Skeletal muscle tissue (tissue), 4 donors: ENCODE results near the gene BOC. TPM values are rescaled to one million over a fixed set of nuclear protein-coding genes. Genes with fewer than 3 reads are reported as not detected.

Source experiments
- H3K27ac ChIP-seq: one replicate; pipeline ENCODE4 v1.7.0; 2013; ENCODE audit warnings: mild to moderate bottlenecking, low read depth, low read length, inconsistent platforms
- H3K27me3 ChIP-seq, 3 donors: one replicate each; pipeline ENCODE4 v1.7.0; 2013; ENCODE audit warnings: low read length in 3 of 3; ENCODE audit not compliant: control insufficient read depth in 3 of 3, insufficient read depth in 3 of 3
- H3K36me3 ChIP-seq, 3 donors: one replicate each; pipeline ENCODE4 v1.7.0; 2013; ENCODE audit warnings: low read length in 3 of 3; ENCODE audit not compliant: control insufficient read depth in 3 of 3, insufficient read depth in 3 of 3
- H3K4me1 ChIP-seq, 3 donors: one replicate each; pipeline ENCODE4 v1.7.0; 2013; ENCODE audit warnings: low read length in 3 of 3, mild to moderate bottlenecking in 3 of 3; ENCODE audit not compliant: control insufficient read depth in 3 of 3, insufficient read depth in 3 of 3
- H3K4me3 ChIP-seq, 3 donors: one replicate each; pipeline ENCODE4 v1.7.0; 2013; ENCODE audit warnings: low read length in 3 of 3
- H3K9ac ChIP-seq, 3 donors: one replicate each; pipeline ENCODE4 v1.7.0; 2013; ENCODE audit warnings: low read length in 3 of 3, mild to moderate bottlenecking in 3 of 3, moderate library complexity in 2 of 3, low read depth in 1 of 3
- H3K9me3 ChIP-seq, 3 donors: one replicate each; pipeline ENCODE4 v1.7.0; 2013; ENCODE audit warnings: low read length in 3 of 3; ENCODE audit not compliant: control insufficient read depth in 3 of 3
- total RNA-seq: library from RNA; depleted of rRNA; stranded (reverse); fragments of >200 nt; gene quantifications from one replicate; pipeline ENCODE4 v1.2.3, GENCODE V29; 2014
- donor health status: Osteomylitis.

Gene BOC
- total RNA-seq, 1 donor from 2014 or later = 28.7 TPM

GRCh38 chr3:113193288-113193687, 18.1 kb upstream of the BOC start:
- peak overlapping the region in 1 of 3 donors; percentile 40 for H3K9ac ChIP-seq
- no peak overlapping the region for H3K27ac ChIP-seq
- H3K4me3 ChIP-seq = no peak overlapping the region
- peaks cover 0 to 6% (median 3%) of the 10 kb centered on the region in 3 donors for H3K4me1 ChIP-seq
- H3K27me3 ChIP-seq = no peaks in the 10 kb centered on the region
- H3K36me3 ChIP-seq = no peaks in the 10 kb centered on the region
- H3K9me3 ChIP-seq = peaks cover 0 to under 1% (median 0%) of the 10 kb centered on the region in 3 donors

DNA sequence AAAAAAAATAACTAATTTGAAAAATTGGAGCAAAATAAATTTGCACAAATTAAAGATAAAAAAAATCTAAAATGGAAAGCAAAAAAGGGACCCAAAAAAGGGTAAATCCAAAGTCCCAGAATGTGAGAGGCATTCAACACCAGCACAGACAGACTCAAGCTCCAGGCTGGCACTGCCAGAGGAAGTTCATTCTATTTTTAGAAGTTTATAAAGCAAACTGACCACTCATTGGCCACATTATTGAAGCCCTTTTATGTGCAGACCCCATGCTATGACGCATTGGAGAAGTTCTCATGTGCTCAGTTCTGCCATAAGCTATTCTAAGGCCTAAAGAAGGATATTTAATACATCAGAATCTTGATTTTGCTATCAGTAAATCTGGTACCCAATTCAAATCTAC, 17.6 kb upstream of the BOC start:
- no peaks in the 10 kb centered on the region for H3K27me3 ChIP-seq
- no peaks in the 10 kb centered on the region for H3K36me3 ChIP-seq
- H3K4me3 ChIP-seq = no peak overlapping the region
- peaks cover 0 to 6% (median 3%) of the 10 kb centered on the region in 3 donors for H3K4me1 ChIP-seq
- H3K9ac ChIP-seq = no peak overlapping the region
- no peak overlapping the region for H3K27ac ChIP-seq
- no peaks in the 10 kb centered on the region for H3K9me3 ChIP-seq

DNA sequence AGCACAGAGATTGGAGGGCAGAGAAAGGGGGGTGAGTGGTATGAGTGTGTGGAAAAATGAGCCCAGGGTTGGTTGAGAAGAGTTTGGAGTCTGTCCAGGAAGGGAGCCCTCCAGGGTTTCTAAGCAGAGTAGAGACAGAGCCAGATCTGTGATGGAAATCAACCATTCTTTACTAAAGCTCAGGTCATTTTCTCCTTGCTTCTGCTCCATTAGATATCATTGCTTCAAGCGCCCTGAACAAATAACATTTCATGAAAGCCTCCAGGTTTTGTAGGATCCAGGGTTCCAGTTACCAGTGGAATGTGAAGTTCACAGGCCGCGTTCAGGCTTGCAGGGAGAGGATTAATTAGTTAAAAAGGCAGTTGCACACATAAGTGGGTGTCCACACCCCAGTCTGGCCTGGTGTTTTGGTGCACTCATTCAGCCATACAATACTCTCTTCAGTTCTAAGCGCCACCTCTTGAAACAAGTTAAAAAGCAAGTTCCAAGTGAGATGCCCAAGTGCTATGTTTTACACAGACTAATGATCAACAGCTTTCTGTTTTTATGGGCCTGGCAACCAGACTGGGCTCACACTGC, 16.4 kb upstream of the BOC start:
- Histone ChIP-seq H3K36me3 (no peaks in the 10 kb centered on the region), H3K27ac (no peak overlapping the region), H3K4me3 (no peak overlapping the region), H3K27me3 (no peaks in the 10 kb centered on the region), H3K9ac (no peak overlapping the region), H3K9me3 (no peaks in the 10 kb centered on the region), H3K4me1 (peaks cover 0 to 6% (median 3%) of the 10 kb centered on the region in 3 donors)

DNA sequence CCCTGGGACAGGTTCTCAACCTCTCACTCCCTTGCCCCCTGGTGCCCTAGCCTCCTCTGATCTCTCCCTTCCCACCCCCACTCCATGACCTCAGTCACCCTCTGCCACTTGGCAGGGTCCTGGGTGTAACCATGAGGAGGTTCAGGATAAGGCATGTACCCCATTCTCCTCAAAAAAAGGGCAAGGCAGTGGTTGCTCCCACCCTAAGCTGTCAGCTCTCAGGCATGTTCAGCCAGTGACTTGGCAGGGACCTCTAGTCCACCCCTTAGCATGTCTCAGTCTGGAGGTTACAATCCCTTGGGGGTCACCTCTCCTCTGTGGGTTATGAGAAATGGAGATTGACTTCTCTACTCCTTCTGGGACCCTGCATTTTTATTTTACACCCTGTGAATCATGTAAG, 11.0 kb upstream of the BOC start:
- no peak overlapping the region for H3K9ac ChIP-seq
- no peaks in the 10 kb centered on the region for H3K4me1 ChIP-seq
- no peaks in the 10 kb centered on the region for H3K9me3 ChIP-seq
- H3K36me3 ChIP-seq = no peaks in the 10 kb centered on the region
- no peak overlapping the region for H3K27ac ChIP-seq
- no peaks in the 10 kb centered on the region for H3K27me3 ChIP-seq
- no peak overlapping the region for H3K4me3 ChIP-seq

- H3K9me3 ChIP-seq = no peaks in the 10 kb centered on the region
- H3K4me3 ChIP-seq = no peak overlapping the region
- no peak overlapping the region for H3K9ac ChIP-seq
- H3K36me3 ChIP-seq = no peaks in the 10 kb centered on the region
- H3K27ac ChIP-seq = no peak overlapping the region
- H3K4me1 ChIP-seq = no peaks in the 10 kb centered on the region
- no peaks in the 10 kb centered on the region for H3K27me3 ChIP-seq
Measured at GRCh38 chr3:113200946-113201345, 10.4 kb upstream of the BOC start.

- no peak overlapping the region for H3K4me3 ChIP-seq
- no peak overlapping the region for H3K9ac ChIP-seq
- H3K27me3 ChIP-seq = no peaks in the 10 kb centered on the region
- H3K4me1 ChIP-seq = no peaks in the 10 kb centered on the region
- no peak overlapping the region for H3K27ac ChIP-seq
- no peaks in the 10 kb centered on the region for H3K9me3 ChIP-seq
- H3K36me3 ChIP-seq = no peaks in the 10 kb centered on the region
Measured at GRCh38 chr3:113204371-113204770, 7.0 kb upstream of the BOC start.

GRCh38 chr3:113205481-113205880, 5.9 kb upstream of the BOC start:
- Histone ChIP-seq H3K36me3 (no peaks in the 10 kb centered on the region), H3K27ac (no peak overlapping the region), H3K9ac (no peak overlapping the region), H3K27me3 (no peaks in the 10 kb centered on the region), H3K9me3 (no peaks in the 10 kb centered on the region), H3K4me1 (no peaks in the 10 kb centered on the region), H3K4me3 (no peak overlapping the region)

GRCh38 chr3:113210604-113211329, 590 bp upstream of the BOC start:
- Histone ChIP-seq H3K9me3 (no peaks in the 10 kb centered on the region), H3K27me3 (peaks cover 11 to 33% (median 25%) of the 10 kb centered on the region in 3 donors), H3K4me1 (peaks cover 10 to 19% (median 13%) of the 10 kb centered on the region in 3 donors), H3K27ac (peak overlapping the region; percentile 72), H3K4me3 (peak overlapping the region; percentile 68 to 87 (median 81)), H3K36me3 (no peaks in the 10 kb centered on the region), H3K9ac (peak overlapping the region in 2 of 3 donors; percentile 75 to 81)

- Histone ChIP-seq H3K9me3 (no peaks in the 10 kb centered on the region), H3K4me3 (peak overlapping the region; percentile 81 to 87 (median 82)), H3K27ac (peak overlapping the region; percentile 72), H3K4me1 (peaks cover 10 to 19% (median 13%) of the 10 kb centered on the region in 3 donors), H3K36me3 (peaks cover 0 to 7% (median 2%) of the 10 kb centered on the region in 3 donors), H3K27me3 (peaks cover 11 to 33% (median 25%) of the 10 kb centered on the region in 3 donors), H3K9ac (peak overlapping the region; percentile 69 to 81 (median 76))
Measured at GRCh38 chr3:113212150-113212843, 940 bp downstream of the BOC start.
